HuH-7.5 (cell line): ENCODE data around the gene ITIH2.
"Not testable (repeated sequence)": the region's sequence is repeated elsewhere in the genome, so short reads cannot be mapped to it uniquely, and the experiment has no call there.

Experiments used
- DNase-seq: peaks from one replicate; pipeline ENCODE4 v3.0.0; 2011; ENCODE audit warnings: low spot score

ITIH2 gene

GRCh38 chr10:7693194-7693593 is 9.9 kb upstream of the ITIH2 start:
- not testable (repeated sequence) for DNase-seq

GRCh38 chr10:7696545-7696944 is 6.6 kb upstream of the ITIH2 start:
- no peak for DNase-seq

GRCh38 chr10:7697426-7697825 is 5.7 kb upstream of the ITIH2 start:
- DNase-seq: no peak

GRCh38 chr10:7700577-7701125 is 2.5 kb upstream of the ITIH2 start:
- DNase-seq: peak; percentile 27

GRCh38 chr10:7701158-7701742 is 1.9 kb upstream of the ITIH2 start:
- DNase-seq: no peak

GRCh38 chr10:7702288-7702812 is 766 bp upstream of the ITIH2 start:
- DNase-seq: no peak

GRCh38 chr10:7704071-7705016 is 1.2 kb downstream of the ITIH2 start:
- no peak for DNase-seq

GRCh38 chr10:7705341-7705740 is 2.2 kb downstream of the ITIH2 start:
- no peak for DNase-seq

- DNase-seq: no peak
Observed at GRCh38 chr10:7706534-7707073, 3.5 kb downstream of the ITIH2 start.

- DNase-seq: peak; percentile 33
Observed at GRCh38 chr10:7707102-7707501, 4.0 kb downstream of the ITIH2 start.

GRCh38 chr10:7707858-7708622 is 4.9 kb downstream of the ITIH2 start:
- no peak for DNase-seq

GRCh38 chr10:7708832-7709231 is 5.7 kb downstream of the ITIH2 start:
- DNase-seq: no peak

GRCh38 chr10:7710446-7710845 is 7.3 kb downstream of the ITIH2 start:
- DNase-seq: no peak

- DNase-seq: not testable (repeated sequence)
Observed at GRCh38 chr10:7711075-7711474, 8.0 kb downstream of the ITIH2 start.

- DNase-seq: no peak
Observed at GRCh38 chr10:7715515-7715914, 12.4 kb downstream of the ITIH2 start.

- no peak for DNase-seq
Observed at GRCh38 chr10:7717767-7718166, 14.7 kb downstream of the ITIH2 start.

- no peak for DNase-seq
Observed at GRCh38 chr10:7718685-7719084, 15.6 kb downstream of the ITIH2 start.

- no peak for DNase-seq
Observed at GRCh38 chr10:7720478-7720877, 17.4 kb downstream of the ITIH2 start.

GRCh38 chr10:7722927-7723529 is 19.9 kb downstream of the ITIH2 start:
- DNase-seq: no peak

GRCh38 chr10:7734821-7735220 is 31.7 kb downstream of the ITIH2 start:
- DNase-seq: no peak
